ENCODE data around the gene KLHL28.
"Not testable (repeated sequence)": the region's sequence is repeated elsewhere in the genome, so short reads cannot be mapped to it uniquely, and the experiment has no call there.

The KLHL28 gene

GRCh38 chr14:44898551-44898950 is 63.2 kb downstream of the KLHL28 start:
- TF ChIP-seq CTCF (IDR thresholded peaks at IDR 0.05; ENCODE audit: low read length, missing control alignments): no peak
- DNase-seq (ENCODE audit: low read depth): no peak
- peak overlapping the region; percentile 66 for H3K4me3 ChIP-seq (replicated peaks; ENCODE audit: low read depth, low read length)

GRCh38 chr14:44897845-44898151 is 63.9 kb downstream of the KLHL28 start:
- no peak for TF ChIP-seq CTCF (IDR thresholded peaks at IDR 0.05; ENCODE audit: low read length, missing control alignments)
- peak overlapping the region; percentile 66 for H3K4me3 ChIP-seq (replicated peaks; ENCODE audit: low read depth, low read length)
- peak; percentile 62 for DNase-seq (ENCODE audit: low read depth)

- peak; percentile 97 for DNase-seq (ENCODE audit: low read depth)
- no peak for TF ChIP-seq CTCF (IDR thresholded peaks at IDR 0.05; ENCODE audit: low read length, missing control alignments)
- peak overlapping the region; percentile 66 for H3K4me3 ChIP-seq (replicated peaks; ENCODE audit: low read depth, low read length)
Measured at GRCh38 chr14:44897041-44897844, 64.5 kb downstream of the KLHL28 start.

DNA sequence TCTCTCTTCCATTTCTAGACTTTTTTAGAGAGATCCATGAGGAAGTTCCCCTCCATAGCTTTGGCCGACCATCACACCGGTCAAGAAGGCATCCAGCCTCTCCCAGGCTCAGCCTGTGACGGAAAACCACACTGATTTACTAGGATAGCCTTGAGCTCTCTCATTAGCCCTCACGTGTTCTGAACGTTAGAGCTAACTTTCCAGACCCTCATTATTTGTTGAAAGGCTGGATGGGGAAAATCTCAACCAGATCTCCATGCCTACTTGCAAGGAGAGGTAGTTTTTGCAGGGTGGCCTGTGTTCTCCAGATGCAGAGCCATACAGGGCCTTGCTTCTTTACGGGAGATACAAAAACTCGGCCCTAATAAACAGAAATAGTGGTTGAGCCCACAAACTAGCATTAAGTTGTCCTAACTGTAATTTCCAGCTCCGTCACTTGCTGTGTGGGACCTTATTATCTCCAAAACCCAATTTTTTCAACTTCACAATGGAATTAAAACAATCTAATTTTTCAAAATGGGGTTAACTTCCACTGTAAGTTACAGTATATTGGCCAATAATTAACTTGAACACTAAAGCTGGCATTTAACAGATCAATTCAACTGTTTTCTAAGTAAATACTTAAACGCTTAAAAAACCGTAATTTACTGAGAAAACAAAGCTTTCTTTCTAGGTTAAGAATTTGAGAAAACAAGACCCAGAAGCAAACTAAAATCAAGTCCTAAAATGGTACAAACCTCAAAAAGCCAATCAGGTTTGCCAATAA is 65.3 kb downstream of the KLHL28 start:
- DNase-seq (ENCODE audit: low read depth): no peak
- peak overlapping the region; percentile 66 for H3K4me3 ChIP-seq (replicated peaks; ENCODE audit: low read depth, low read length)
- no peak for TF ChIP-seq CTCF (IDR thresholded peaks at IDR 0.05; ENCODE audit: low read length, missing control alignments)

DNA sequence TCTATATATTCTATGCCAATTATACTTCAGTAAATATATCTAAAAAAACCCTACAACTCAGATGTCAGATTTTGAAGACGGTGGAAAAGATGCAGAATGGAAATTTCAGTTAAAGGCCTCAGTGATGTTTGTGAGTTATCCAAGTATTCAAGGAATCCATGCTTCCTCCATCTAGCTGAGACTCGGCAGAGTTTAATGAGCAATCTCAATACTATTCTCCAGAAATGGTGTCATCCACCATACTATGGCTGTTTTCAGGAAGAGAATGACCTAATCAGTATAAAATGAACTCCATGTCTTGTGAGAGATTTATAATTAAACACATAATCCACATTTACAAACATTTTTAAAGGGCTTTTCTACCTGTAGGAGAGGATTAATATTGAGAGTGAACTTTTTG is 66.0 kb downstream of the KLHL28 start:
- TF ChIP-seq CTCF (IDR thresholded peaks at IDR 0.05; ENCODE audit: low read length, missing control alignments): no peak
- no peak overlapping the region for H3K4me3 ChIP-seq (replicated peaks; ENCODE audit: low read depth, low read length)
- DNase-seq (ENCODE audit: low read depth): peak; percentile 52

DNA sequence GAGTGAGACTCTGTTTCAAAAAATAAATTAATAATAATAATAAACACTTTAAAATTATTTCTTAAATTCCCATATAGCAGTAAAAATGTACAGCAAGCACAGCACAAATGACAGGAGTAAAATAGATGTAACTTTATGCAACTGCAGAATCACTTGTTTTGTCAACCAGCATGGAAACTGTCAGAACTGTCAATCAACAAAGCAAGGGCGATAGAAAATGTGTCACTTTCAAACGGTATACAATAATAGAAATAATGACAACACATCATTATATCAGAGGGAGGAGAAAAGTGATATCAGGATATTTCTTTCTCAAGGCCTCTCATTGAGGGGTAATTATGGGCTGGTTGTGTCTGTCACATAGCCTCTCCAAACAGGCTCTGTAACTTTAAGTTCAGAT is 68.2 kb downstream of the KLHL28 start:
- DNase-seq (ENCODE audit: low read depth): no peak
- no peak overlapping the region for H3K4me3 ChIP-seq (replicated peaks; ENCODE audit: low read depth, low read length)
- TF ChIP-seq CTCF (IDR thresholded peaks at IDR 0.05; ENCODE audit: low read length, missing control alignments): no peak

GRCh38 chr14:44891726-44892372 is 69.9 kb downstream of the KLHL28 start:
- not testable (repeated sequence) for H3K4me3 ChIP-seq (replicated peaks; ENCODE audit: low read depth, low read length); DNase-seq (ENCODE audit: low read depth)
